Smooth muscle cell (in vitro differentiated cells): ENCODE results near the gene BRMS1. TPM values are rescaled to one million over a fixed set of nuclear protein-coding genes. Genes with fewer than 3 reads are reported as not detected.

Experiments
- DNase-seq: peaks from one replicate; lab custom pipeline; 2025; ENCODE audit not compliant: unreplicated experiment; lab: John Stamatoyannopoulos, UW
- H2AFZ ChIP-seq: fragments of 200-600 bp; sonication (generic); 2 replicates; pipeline ENCODE4 v1.6.0; 2016; ENCODE audit warnings: antibody characterized with exemption, low read depth, mild to moderate bottlenecking
- H3F3A ChIP-seq: fragments of 200-600 bp; sonication (generic); 2 replicates; pipeline ENCODE4 v1.6.0; 2017; ENCODE audit warnings: antibody characterized with exemption, low read depth
- H3K27ac ChIP-seq: fragments of 200-600 bp; sonication (generic); 2 replicates; pipeline ENCODE4 v1.5.1; 2016; ENCODE audit warnings: low read depth, mild to moderate bottlenecking
- H3K27me3 ChIP-seq: fragments of 200-600 bp; sonication (generic); 2 replicates; pipeline ENCODE4 v1.6.1; 2016; ENCODE audit warnings: low read depth, mild to moderate bottlenecking
- H3K36me3 ChIP-seq: fragments of 200-600 bp; sonication (generic); 2 replicates; pipeline ENCODE4 v1.5.1; 2016; ENCODE audit warnings: low read depth
- H3K4me1 ChIP-seq: fragments of 200-600 bp; sonication (generic); 2 replicates; pipeline ENCODE4 v1.5.1; 2016; ENCODE audit warnings: low read depth
- H3K4me2 ChIP-seq: fragments of 200-600 bp; sonication (generic); 2 replicates; pipeline ENCODE4 v1.6.0; 2016; ENCODE audit warnings: mild to moderate bottlenecking
- H3K4me3 ChIP-seq: fragments of 200-600 bp; sonication (generic); 2 replicates; pipeline ENCODE4 v1.5.1; 2016; ENCODE audit warnings: mild to moderate bottlenecking
- H3K79me2 ChIP-seq: fragments of 200-600 bp; sonication (generic); 2 replicates; pipeline ENCODE4 v1.6.0; 2016; ENCODE audit warnings: low read depth, mild to moderate bottlenecking
- H3K9ac ChIP-seq: fragments of 200-600 bp; sonication (generic); 2 replicates; pipeline ENCODE4 v1.6.0; 2016; ENCODE audit warnings: low read depth
- H3K9me3 ChIP-seq: fragments of 200-600 bp; sonication (generic); replicated peaks from 2 replicates; pipeline ENCODE4 v1.5.1; 2016; ENCODE audit warnings: low read depth
- H4K20me1 ChIP-seq: fragments of 200-600 bp; sonication (generic); 2 replicates; pipeline ENCODE4 v1.6.0; 2016; ENCODE audit warnings: low read depth
- WGBS: methylation state at CpG from one replicate; pipeline ENCODE4 v1.1.7; 2016; ENCODE audit warnings: low lambda C conversion rate; 5-methylcytosine and 5-hydroxymethylcytosine counted together
- polyA plus RNA-seq: library from polyadenylated mRNA; unstranded; fragments of >200 nt; fragmentation: Nextera tagmentation; extraction: Ambion mirVana; gene quantifications from 2 replicates; pipeline ENCODE4 v1.2.1, GENCODE V29; 2016
- total RNA-seq: library from RNA; depleted of rRNA; stranded (reverse); fragments of >200 nt; gene quantifications from 2 replicates; pipeline ENCODE4 v1.2.3, GENCODE V29; 2014
- TF ChIP-seq, protein P1 (sequence below): fragments of 200-600 bp; sonication (generic); IDR thresholded peaks from 2 replicates; pipeline ENCODE4 v1.5.1; 2017; ENCODE audit warnings: borderline replicate concordance, mild to moderate bottlenecking, antibody characterized with exemption; ENCODE audit not compliant: insufficient read depth, poor library complexity, severe bottlenecking

Gene BRMS1
- total and polyA plus RNA-seq, 2 experiments from 2014 or later: 23.8 to 44.2 TPM

DNA sequence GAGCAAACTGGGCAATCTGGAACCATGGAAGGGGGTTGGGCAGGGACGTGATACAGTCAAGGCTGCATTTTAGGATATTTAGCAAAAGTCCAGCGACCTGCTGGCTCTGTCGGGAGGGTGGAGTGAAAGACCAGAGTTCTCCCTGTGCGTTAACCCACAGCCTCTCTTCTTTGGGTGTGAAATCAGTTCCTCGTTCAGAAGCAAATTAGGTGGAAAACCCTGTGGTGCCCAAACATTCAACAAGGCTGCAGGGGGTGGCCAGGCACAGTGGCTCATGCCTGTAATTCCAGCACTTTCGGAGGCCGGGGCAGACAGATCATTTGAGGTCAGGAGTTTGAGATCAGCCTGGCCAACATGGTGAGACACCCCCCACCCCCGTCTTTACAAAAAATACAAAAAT, 47.3 kb downstream of the BRMS1 start:
- no peaks in the 10 kb centered on the region for H3K9me3 ChIP-seq
- peaks cover 14% of the 10 kb centered on the region for H3K27me3 ChIP-seq
- 71% methylated on average over 8 of the region's 8 CpGs for WGBS
- H3K36me3 ChIP-seq: no peaks in the 10 kb centered on the region
- no peak overlapping the region for H3K4me3 ChIP-seq
- no peak overlapping the region for H3K9ac ChIP-seq
- no peak overlapping the region for H3K4me2 ChIP-seq
- H2AFZ ChIP-seq: no peak overlapping the region
- TF ChIP-seq, protein P1, sequence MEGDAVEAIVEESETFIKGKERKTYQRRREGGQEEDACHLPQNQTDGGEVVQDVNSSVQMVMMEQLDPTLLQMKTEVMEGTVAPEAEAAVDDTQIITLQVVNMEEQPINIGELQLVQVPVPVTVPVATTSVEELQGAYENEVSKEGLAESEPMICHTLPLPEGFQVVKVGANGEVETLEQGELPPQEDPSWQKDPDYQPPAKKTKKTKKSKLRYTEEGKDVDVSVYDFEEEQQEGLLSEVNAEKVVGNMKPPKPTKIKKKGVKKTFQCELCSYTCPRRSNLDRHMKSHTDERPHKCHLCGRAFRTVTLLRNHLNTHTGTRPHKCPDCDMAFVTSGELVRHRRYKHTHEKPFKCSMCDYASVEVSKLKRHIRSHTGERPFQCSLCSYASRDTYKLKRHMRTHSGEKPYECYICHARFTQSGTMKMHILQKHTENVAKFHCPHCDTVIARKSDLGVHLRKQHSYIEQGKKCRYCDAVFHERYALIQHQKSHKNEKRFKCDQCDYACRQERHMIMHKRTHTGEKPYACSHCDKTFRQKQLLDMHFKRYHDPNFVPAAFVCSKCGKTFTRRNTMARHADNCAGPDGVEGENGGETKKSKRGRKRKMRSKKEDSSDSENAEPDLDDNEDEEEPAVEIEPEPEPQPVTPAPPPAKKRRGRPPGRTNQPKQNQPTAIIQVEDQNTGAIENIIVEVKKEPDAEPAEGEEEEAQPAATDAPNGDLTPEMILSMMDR: no peak
- H3K27ac ChIP-seq: no peak overlapping the region
- DNase-seq: no peak
- no peaks in the 10 kb centered on the region for H3K4me1 ChIP-seq
- no peaks in the 10 kb centered on the region for H3K79me2 ChIP-seq
- H4K20me1 ChIP-seq: no peaks in the 10 kb centered on the region
- H3F3A ChIP-seq: no peaks in the 10 kb centered on the region

DNA sequence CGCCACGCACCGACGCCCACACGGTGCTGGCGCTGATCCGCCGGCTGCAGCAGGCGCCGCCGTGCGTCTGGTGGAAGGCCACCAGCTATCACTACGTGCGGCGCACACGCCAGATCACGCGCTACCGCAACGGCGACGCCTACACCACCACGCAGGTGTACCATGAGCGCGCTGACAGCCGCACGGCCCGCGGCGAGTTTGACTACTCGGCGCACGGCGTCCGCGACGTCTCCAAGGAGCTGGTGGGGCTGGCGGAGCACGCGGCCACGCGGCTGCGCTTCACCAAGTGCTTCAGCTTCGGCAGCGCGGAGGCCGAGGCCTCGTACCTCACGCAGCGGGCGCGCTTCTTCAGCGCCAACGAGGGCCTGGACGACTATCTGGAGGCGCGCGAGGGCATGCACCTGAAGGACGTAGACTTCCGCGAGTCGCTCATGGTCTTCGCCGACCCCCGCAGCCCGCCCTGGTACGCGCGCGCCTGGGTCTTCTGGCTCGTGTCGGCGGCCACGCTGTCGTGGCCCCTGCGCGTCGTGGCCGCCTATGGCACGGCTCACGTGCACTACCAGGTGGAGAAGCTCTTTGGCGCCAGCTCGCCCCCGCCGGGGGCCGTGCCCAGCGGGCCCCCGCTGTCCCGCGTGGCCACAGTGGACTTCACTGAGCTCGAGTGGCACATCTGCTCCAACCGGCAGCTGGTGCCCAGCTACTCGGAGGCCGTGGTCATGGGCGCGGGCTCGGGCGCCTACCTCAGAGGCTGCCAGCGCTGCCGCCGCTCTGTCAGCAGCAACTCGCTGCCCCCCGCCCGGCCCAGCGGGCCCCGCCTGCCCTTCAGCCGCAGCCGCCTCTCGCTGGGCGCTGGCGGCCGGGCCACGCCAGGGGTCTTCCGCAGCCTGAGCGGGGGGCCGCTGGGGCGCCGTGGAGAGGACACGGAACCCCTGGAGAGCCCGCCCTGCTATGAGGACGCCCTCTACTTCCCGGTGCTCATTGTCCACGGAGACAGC, 50.0 kb downstream of the BRMS1 start:
- H3K9ac ChIP-seq: no peak overlapping the region
- DNase-seq: no peak
- H4K20me1 ChIP-seq: peaks cover 4% of the 10 kb centered on the region
- no peak overlapping the region for H3K4me2 ChIP-seq
- 96% methylated on average over 112 of the region's 123 CpGs for WGBS
- H2AFZ ChIP-seq: no peak overlapping the region
- no peaks in the 10 kb centered on the region for H3K9me3 ChIP-seq
- peaks cover 35% of the 10 kb centered on the region for H3K27me3 ChIP-seq
- H3K4me3 ChIP-seq: no peak overlapping the region
- H3K79me2 ChIP-seq: no peaks in the 10 kb centered on the region
- peaks cover 3% of the 10 kb centered on the region for H3K4me1 ChIP-seq
- no peaks in the 10 kb centered on the region for H3K36me3 ChIP-seq
- H3K27ac ChIP-seq: no peak overlapping the region
- H3F3A ChIP-seq: no peaks in the 10 kb centered on the region
- TF ChIP-seq, protein P1: no peak

DNA sequence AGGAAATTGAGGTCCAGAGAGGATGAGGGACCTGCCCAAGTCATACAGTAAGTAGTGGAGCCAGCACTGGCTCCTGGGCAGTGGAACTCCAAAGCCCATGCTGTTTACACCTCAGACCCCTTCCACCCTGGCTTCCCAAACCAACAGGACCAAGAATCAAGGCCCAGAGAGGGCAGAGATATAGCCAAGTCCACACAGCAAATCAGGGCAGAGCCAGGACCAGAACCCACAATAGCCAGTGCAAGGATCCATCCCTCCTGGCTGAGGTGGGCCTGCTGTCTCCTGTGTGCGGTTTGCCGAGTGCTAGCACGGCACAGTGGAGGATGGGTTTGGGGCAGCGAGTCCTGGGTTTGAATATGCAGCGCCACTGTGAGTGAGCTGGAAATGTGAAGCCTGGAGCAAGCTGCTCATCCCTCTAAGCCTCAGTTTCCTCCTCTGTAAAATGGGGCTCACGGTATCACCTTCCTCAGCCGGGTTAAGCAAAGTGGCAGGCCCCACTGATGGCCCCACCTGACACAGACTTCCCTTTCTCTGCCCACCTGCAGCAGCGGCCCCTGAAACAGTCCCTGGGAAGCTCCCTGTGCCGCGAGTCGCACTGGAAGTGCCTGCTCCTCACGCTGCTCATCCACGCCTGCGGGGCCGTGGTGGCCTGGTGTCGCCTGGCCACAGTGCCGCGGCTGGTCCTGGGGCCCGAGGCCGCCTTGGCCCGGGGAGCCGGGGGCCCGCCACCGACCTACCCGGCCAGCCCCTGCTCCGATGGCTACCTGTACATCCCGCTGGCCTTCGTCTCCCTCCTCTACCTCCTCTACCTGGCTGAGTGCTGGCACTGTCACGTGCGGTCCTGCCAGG, 50.9 kb downstream of the BRMS1 start:
- peaks cover 35% of the 10 kb centered on the region for H3K27me3 ChIP-seq
- no peak overlapping the region for H2AFZ ChIP-seq
- no peaks in the 10 kb centered on the region for H3F3A ChIP-seq
- TF ChIP-seq, protein P1: no peak
- no peaks in the 10 kb centered on the region for H3K79me2 ChIP-seq
- no peak overlapping the region for H3K27ac ChIP-seq
- no peak overlapping the region for H3K4me3 ChIP-seq
- no peak overlapping the region for H3K4me2 ChIP-seq
- H3K36me3 ChIP-seq: no peaks in the 10 kb centered on the region
- 92% methylated on average over 24 of the region's 30 CpGs for WGBS
- peaks cover 6% of the 10 kb centered on the region for H3K4me1 ChIP-seq
- no peak overlapping the region for H3K9ac ChIP-seq
- H4K20me1 ChIP-seq: peaks cover 7% of the 10 kb centered on the region
- H3K9me3 ChIP-seq: no peaks in the 10 kb centered on the region
- DNase-seq: no peak
